Caki2 (cell line): ENCODE results near the gene MXD4. TPM values are rescaled to one million over a fixed set of nuclear protein-coding genes. Genes with fewer than 3 reads are reported as not detected.

ENCODE experiments used
- DNase-seq: peaks from one replicate; pipeline ENCODE4 v3.0.0-alpha.2; 2015; ENCODE audit warnings: low read depth
- in situ Hi-C: cut with HindIII; loops from 2 replicates; pipeline ENCODE4 v1.10.0; 2016; ENCODE audit warnings: low sequenced_read_pairs, low pct_unique_long_range_greater_than_20kb, mixed read lengths
- total RNA-seq: library from RNA; depleted of rRNA; stranded (reverse); fragments of >200 nt; shearing (Covaris generic); gene quantifications from 2 replicates; pipeline ENCODE4 v1.2.3, GENCODE V29; 2014; ENCODE audit warnings: low replicate concordance; rRNA removed

The MXD4 gene, protein sequence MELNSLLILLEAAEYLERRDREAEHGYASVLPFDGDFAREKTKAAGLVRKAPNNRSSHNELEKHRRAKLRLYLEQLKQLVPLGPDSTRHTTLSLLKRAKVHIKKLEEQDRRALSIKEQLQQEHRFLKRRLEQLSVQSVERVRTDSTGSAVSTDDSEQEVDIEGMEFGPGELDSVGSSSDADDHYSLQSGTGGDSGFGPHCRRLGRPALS
- total RNA-seq, result 16.2 and 20.3 TPM in 2 replicates

DNA sequence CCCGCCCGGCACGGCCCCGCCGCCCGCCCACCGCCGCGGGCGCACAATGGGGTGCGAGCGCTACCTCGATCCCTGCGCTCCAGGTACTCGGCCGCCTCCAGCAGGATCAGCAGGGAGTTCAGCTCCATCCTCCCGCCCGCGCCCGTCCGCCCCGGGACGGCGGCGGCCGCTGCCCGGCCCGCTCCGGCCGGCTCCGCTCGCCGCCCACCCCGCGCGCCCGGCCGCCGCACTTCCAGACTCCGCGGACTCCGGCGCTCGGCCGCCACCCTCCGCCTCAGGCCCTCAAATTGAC, at the start of gene MXD4:
Gene MXD4 (minus strand): TSS at position 257 of the 292 bp plus-strand sequence. CDS start 129 bp downstream, at position 128.
- no peak for DNase-seq
- in situ Hi-C loops, result no loop called here

- no peak for DNase-seq
- in situ Hi-C loops, result no loop called here
Measured at GRCh38 chr4:2306773-2307410, 45.0 kb upstream of the MXD4 start.

GRCh38 chr4:2305766-2306501, 44.0 kb upstream of the MXD4 start:
- no peak for DNase-seq
- in situ Hi-C loops, result no loop called here

- DNase-seq, result no peak
- in situ Hi-C loops, result no loop called here
Measured at GRCh38 chr4:2304877-2305561, 43.1 kb upstream of the MXD4 start.

DNA sequence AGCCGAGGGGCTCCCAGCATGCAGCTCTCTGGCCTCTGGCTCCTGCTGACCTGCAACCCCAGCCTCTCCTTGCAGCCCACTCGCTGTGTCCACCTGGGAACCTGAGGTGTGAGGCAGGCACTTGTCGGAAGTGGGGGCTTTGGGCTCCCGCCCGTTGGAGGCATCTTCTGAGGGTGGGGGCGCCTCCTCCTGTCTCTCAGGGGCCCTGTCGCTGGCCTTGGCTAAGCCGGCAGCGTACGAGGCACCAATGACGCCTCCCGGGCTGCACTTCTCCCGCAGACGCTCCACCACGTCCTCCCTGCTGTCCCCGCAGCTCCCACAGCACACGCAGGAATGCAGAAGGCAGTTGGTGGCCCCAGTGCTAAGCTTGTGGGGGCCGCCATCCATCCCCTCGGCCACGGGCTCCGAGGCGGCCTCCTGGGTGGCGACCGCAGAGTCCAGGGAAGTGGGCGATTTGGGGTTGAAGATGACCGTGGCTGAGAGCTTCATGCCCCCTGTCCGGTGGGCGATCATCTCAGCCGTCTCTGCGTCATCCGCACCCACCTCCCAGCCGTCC, 42.5 kb upstream of the MXD4 start:
- no peak for DNase-seq
- in situ Hi-C loops, result no loop called here

DNA sequence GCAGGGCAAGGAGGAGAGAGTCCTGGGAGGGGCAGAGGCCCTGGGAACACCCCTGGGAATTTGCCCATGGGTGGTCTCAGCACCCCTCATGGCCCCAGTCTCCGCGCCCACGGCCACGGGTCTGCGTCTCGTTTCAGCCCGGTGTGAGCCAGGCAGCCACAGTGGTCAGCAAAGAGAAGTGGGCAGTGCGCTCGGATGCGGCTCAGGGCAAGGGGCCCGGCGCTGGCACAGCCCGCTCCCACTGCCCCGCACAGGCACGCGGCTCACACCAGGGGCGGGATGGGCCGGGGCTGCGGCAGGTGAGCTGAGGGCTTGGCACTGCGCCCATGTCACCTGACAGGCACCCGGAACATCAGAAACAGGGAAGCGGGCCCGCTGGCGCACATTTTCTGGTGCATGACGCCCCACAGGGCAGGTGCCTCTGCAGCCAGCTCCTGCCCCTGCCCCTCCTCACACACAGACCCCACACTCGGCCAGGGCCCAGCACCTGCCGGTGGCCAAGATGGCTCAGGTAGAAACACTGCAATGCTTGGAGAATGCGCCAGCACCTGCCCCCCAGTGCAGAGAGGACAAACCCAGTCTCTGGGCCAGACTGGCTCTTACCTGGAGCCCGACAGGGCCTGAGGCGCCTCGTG, 41.9 kb upstream of the MXD4 start:
- in situ Hi-C loops, result no loop called here
- DNase-seq, result no peak

- no peak for DNase-seq
- in situ Hi-C loops, result no loop called here
Measured at GRCh38 chr4:2303121-2303685, 41.3 kb upstream of the MXD4 start.

DNA sequence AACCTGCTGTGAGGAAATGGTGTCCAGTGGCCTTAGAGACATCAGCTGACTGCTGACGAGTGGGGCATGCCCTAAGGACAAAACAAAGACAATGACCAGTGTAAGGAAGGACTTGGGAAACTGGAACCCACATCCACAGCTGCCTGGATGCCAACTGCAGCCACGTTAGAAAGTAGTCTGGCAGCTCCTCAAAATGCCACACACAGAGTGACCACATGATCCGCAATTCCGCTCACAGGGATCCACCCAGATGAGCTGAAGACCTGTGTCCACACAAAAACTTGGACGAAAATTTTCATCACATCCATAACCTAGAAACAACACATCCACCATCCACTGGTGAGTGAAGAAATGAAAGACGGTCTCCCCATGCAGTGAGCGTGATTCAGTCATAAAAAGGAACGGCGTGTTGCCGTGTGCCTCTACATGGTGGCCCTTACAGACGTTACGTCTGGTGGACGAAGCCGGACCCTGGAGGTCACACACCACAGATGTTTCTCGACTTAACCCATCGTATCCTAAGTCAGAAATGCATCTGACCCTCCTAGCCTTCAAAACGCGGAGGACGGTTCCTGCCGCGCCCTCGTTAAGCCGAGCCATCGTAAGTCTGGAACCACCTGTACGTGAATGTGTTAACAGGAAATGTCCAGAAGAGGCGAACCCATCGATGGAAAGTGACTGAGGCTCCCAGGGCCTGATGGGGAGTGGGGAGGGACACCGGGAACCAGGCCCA, 40.6 kb upstream of the MXD4 start:
- no peak for DNase-seq
- in situ Hi-C loops, result no loop called here

DNA sequence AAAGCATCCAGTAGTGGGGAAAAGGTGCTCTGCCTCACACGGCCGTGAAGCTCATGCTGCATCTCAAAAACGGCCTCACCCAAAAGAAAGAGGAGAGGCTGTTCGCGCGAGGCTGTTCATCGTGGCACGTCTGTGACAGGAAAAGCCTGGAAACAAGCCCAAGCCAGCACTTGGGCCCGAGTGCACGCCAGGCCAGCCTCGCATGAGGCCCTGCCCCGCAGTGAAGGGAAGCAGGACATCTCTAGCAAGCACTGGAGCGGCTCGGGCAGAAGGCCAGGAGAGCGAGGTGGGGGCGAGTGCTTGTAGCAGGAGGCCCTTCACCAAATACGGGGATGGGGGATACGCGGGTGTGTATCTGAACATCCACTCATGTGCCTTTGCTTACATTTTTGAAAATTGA, 39.9 kb upstream of the MXD4 start:
- DNase-seq, result no peak
- in situ Hi-C loops, result no loop called here

GRCh38 chr4:2301225-2301642, 39.3 kb upstream of the MXD4 start:
- in situ Hi-C loops, result no loop called here
- DNase-seq, result no peak

DNA sequence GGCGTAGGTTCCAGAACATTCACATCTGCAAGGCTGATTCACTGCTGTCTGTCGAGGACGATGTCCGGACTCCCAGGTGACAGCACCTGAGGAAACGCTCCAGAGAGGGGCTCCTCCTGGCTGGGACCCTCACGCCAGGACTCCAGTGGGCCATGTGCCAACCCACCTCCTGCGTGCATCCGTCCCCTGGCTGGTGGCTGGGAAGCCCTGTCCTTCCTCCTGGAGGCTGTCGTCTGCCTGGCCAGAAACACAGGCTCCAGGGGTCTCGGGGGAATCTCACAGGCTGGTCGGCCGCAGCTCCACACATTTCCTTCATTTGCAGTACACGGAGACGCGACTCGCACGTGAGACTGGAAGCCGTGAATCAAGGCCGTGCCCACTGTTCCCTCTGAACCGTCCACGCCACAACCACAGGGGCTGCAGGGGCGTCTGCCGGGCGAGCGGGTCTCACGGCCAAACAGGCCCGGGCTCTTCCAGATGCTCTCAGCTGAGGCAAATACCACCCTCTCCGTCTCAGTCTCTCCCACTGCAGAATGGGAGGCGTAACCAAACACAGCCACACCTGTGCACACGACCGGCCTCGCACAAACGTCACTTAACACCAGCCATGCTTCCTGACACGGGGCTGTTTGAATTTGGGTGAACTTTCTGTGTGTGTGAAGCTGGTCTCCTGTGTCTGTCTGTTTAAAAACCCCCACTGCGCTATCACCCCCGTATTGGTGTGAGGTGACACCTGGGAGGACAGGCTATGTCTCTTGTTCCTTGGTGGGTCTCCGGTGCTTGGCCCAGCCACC, 38.7 kb upstream of the MXD4 start:
- no peak for DNase-seq
- in situ Hi-C loops, result no loop called here

GRCh38 chr4:2299794-2300193, 37.9 kb upstream of the MXD4 start:
- DNase-seq, result no peak
- in situ Hi-C loops, result no loop called here

DNA sequence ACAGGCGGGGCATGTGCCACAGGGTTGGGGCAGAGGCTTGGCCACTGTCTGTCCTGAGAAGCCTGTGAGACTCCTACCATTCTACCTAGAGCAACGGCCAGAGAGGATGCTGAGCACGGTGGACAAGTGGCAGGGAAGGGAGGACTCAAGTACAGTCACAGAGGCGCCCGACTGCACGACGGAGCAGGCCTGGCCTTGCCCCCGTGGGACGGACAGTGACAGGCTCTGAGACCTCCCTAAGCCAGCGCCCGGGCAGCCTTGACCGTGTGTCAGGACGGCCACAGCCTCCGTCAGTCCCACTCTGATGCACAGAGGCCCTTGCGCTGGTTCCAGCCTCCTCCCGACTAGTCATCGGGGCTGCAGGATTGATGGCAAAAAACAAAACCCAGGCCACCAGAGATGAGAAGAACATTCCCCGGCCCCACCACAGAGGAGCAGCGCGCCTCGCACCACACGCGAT, 36.7 kb upstream of the MXD4 start:
- in situ Hi-C loops, result no loop called here
- no peak for DNase-seq

GRCh38 chr4:2297606-2298531, 36.0 kb upstream of the MXD4 start:
- in situ Hi-C loops, result no loop called here
- no peak for DNase-seq

GRCh38 chr4:2296631-2297601, 35.0 kb upstream of the MXD4 start:
- in situ Hi-C loops, result no loop called here
- no peak for DNase-seq
